ENCODE data around the gene EP400.

GRCh38 chr12:132115500-132115899 lies 165.8 kb downstream of the EP400 start:
- TF ChIP-seq CTCF (IDR thresholded peaks at IDR 0.05; ENCODE audit: low read length) (no peak), EZH2 (IDR thresholded peaks at IDR 0.05; ENCODE audit: borderline replicate concordance, low read length) (no peak)
